HepG2 (cell line): ENCODE data around the gene KAZN. TPM values are rescaled to one million over a fixed set of nuclear protein-coding genes. Genes with fewer than 3 reads are reported as not detected.

ENCODE experiments used
- AGO2 ChIP-seq: fragments of 200-400 bp; formaldehyde crosslinking; optimal IDR thresholded peaks from 2 replicates; pipeline ENCODE3; 2017; ENCODE audit warnings: mild to moderate bottlenecking, low read depth, low read length, moderate library complexity
- CC2D1A ChIP-seq: sonication (generic); formaldehyde crosslinking; IDR thresholded peaks from 2 replicates; pipeline ENCODE4 v1.8.1; 2023; ENCODE audit warnings: mild to moderate bottlenecking, missing genetic modification reagents
- DZIP1 ChIP-seq: sonication (generic); formaldehyde crosslinking; IDR thresholded peaks from 2 replicates; pipeline ENCODE4 v1.5.0; 2020; ENCODE audit warnings: mild to moderate bottlenecking, missing genetic modification reagents
- FOSL1 ChIP-seq: sonication (generic); formaldehyde crosslinking; IDR thresholded peaks from 2 replicates; pipeline ENCODE4 v1.9.0; 2021; ENCODE audit warnings: missing genetic modification reagents, borderline replicate concordance
- HNRNPL ChIP-seq: fragments of 200-400 bp; formaldehyde crosslinking; IDR thresholded peaks from 2 replicates; pipeline ENCODE4 v1.6.1; 2017; ENCODE audit warnings: mild to moderate bottlenecking, low read depth, low read length
- KAT7 ChIP-seq: IDR thresholded peaks from 2 replicates; pipeline ENCODE4 v1.6.1; 2018; ENCODE audit warnings: borderline replicate concordance, missing compliant biosample characterization
- KAT8 ChIP-seq: IDR thresholded peaks from 2 replicates; pipeline ENCODE4 v1.6.1; 2016; ENCODE audit warnings: missing genetic modification reagents, missing compliant biosample characterization
- LRRFIP1 ChIP-seq: sonication (generic); formaldehyde crosslinking; conservative IDR thresholded peaks from 2 replicates; pipeline ENCODE4 v1.4.0; 2020; ENCODE audit warnings: missing genetic modification reagents
- NR0B2 ChIP-seq: sonication (generic); formaldehyde crosslinking; IDR thresholded peaks from 2 replicates; pipeline ENCODE4 v1.4.0; 2020; ENCODE audit warnings: mild to moderate bottlenecking, missing genetic modification reagents
- STAG1 ChIP-seq: sonication (generic); formaldehyde crosslinking; IDR thresholded peaks from 2 replicates; pipeline ENCODE4 v1.4.0; 2020; ENCODE audit warnings: missing genetic modification reagents
- ZFP41 ChIP-seq: sonication (generic); formaldehyde crosslinking; IDR thresholded peaks from 2 replicates; pipeline ENCODE4 v1.4.0; 2020; ENCODE audit warnings: mild to moderate bottlenecking, missing genetic modification reagents, borderline replicate concordance
- ZNF326 ChIP-seq: sonication (generic); formaldehyde crosslinking; IDR thresholded peaks from 2 replicates; pipeline ENCODE4 v1.4.0; 2020; ENCODE audit warnings: missing genetic modification reagents, borderline replicate concordance
- ZNF451 ChIP-seq: sonication (generic); formaldehyde crosslinking; IDR thresholded peaks from 2 replicates; pipeline ENCODE4 v1.5.0; 2020; ENCODE audit warnings: mild to moderate bottlenecking, missing genetic modification reagents
- ZNF550 ChIP-seq: sonication (generic); formaldehyde crosslinking; IDR thresholded peaks from 2 replicates; pipeline ENCODE4 v1.4.0; 2020; ENCODE audit warnings: mild to moderate bottlenecking, missing genetic modification reagents, borderline replicate concordance
- ZNF670 ChIP-seq: sonication (generic); formaldehyde crosslinking; IDR thresholded peaks from 2 replicates; pipeline ENCODE4 v1.8.0; 2022; ENCODE audit warnings: mild to moderate bottlenecking, missing genetic modification reagents, borderline replicate concordance
- polyA plus RNA-seq, 8 experiments: library from polyadenylated mRNA; depleted of rRNA in 3 of 8; stranded (reverse) in 7 of 8; unstranded in 1 of 8; fragments of >200 nt; fragmentation: Illumina TruSeq in 4 of 8; extraction: Trizol in 4 of 8; gene quantifications; 2 replicates each; pipeline versions ENCODE4 v1.2.1 to v1.2.3, GENCODE V29; 2011 to 2016; ENCODE audit warnings: low read depth in 4 of 8, missing spikeins in 1 of 8, mixed read lengths in 1 of 8; ENCODE audit not compliant: insufficient read depth in 1 of 8
- total RNA-seq, 5 experiments: library from RNA; depleted of rRNA; stranded (reverse); fragments of >200 nt; fragmentation: Illumina TruSeq; extraction: Trizol; gene quantifications; 2 replicates each; pipeline ENCODE4 v1.2.3, GENCODE V29; 2016; ENCODE audit warnings: low read depth in 1 of 5
- TF ChIP-seq, protein P1 (sequence below): IDR thresholded peaks from 2 replicates; pipeline ENCODE4 v1.6.1; 2018; ENCODE audit warnings: missing genetic modification reagents
- TF ChIP-seq, protein P2 (sequence below): sonication (generic); formaldehyde crosslinking; conservative IDR thresholded peaks from 2 replicates; pipeline ENCODE4 v1.4.0; 2020; ENCODE audit warnings: mild to moderate bottlenecking, missing genetic modification reagents, moderate library complexity
- TF ChIP-seq, protein P3 (sequence below): sonication (generic); formaldehyde crosslinking; IDR thresholded peaks from 2 replicates; pipeline ENCODE4 v1.4.0; 2020; ENCODE audit warnings: missing genetic modification reagents

Gene KAZN
- total and polyA plus RNA-seq, 2 of the 13 experiments (the other 11 are each of a cell fraction or from before 2014, with no cell fraction given) = 10.4 to 13.5 TPM

DNA sequence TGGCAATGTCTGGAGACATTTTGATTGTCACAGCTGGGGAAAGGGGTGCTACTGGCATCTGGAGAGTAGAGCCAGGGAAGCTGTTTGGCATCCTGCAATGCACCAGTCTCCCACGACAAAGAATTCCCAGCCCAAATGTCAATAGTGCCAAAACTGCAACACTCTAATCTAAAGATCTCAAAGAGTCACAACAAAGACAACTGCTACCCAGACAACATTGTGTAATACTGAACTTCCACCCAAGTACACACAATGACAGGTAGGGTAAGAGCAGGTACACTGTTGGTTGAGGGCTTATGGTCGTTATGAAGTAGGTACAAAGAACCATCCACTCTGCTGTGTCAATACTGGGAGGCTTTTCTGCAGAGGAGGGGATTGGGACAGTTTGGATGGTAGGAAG lies 546.8 kb downstream of the KAZN start (continued):
- TF ChIP-seq DZIP1 (CRISPR knock-in tag) (no peak), ZNF550 (CRISPR knock-in tag) (no peak), ZNF670 (CRISPR knock-in tag) (no peak), STAG1 (CRISPR knock-in tag) (no peak), AGO2 (no peak), ZFP41 (no peak), NR0B2 (CRISPR knock-in tag) (no peak), FOSL1 (CRISPR knock-in tag) (no peak), HNRNPL (no peak), ZNF326 (CRISPR knock-in tag) (no peak), KAT7 (CRISPR knock-in tag) (no peak), LRRFIP1 (CRISPR knock-in tag) (no peak), ZNF451 (CRISPR knock-in tag) (no peak), KAT8 (CRISPR knock-in tag) (no peak), CC2D1A (CRISPR knock-in tag) (no peak)
- TF ChIP-seq, protein P1, sequence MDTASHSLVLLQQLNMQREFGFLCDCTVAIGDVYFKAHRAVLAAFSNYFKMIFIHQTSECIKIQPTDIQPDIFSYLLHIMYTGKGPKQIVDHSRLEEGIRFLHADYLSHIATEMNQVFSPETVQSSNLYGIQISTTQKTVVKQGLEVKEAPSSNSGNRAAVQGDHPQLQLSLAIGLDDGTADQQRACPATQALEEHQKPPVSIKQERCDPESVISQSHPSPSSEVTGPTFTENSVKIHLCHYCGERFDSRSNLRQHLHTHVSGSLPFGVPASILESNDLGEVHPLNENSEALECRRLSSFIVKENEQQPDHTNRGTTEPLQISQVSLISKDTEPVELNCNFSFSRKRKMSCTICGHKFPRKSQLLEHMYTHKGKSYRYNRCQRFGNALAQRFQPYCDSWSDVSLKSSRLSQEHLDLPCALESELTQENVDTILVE (CRISPR knock-in tag) = no peak
- TF ChIP-seq, protein P2, sequence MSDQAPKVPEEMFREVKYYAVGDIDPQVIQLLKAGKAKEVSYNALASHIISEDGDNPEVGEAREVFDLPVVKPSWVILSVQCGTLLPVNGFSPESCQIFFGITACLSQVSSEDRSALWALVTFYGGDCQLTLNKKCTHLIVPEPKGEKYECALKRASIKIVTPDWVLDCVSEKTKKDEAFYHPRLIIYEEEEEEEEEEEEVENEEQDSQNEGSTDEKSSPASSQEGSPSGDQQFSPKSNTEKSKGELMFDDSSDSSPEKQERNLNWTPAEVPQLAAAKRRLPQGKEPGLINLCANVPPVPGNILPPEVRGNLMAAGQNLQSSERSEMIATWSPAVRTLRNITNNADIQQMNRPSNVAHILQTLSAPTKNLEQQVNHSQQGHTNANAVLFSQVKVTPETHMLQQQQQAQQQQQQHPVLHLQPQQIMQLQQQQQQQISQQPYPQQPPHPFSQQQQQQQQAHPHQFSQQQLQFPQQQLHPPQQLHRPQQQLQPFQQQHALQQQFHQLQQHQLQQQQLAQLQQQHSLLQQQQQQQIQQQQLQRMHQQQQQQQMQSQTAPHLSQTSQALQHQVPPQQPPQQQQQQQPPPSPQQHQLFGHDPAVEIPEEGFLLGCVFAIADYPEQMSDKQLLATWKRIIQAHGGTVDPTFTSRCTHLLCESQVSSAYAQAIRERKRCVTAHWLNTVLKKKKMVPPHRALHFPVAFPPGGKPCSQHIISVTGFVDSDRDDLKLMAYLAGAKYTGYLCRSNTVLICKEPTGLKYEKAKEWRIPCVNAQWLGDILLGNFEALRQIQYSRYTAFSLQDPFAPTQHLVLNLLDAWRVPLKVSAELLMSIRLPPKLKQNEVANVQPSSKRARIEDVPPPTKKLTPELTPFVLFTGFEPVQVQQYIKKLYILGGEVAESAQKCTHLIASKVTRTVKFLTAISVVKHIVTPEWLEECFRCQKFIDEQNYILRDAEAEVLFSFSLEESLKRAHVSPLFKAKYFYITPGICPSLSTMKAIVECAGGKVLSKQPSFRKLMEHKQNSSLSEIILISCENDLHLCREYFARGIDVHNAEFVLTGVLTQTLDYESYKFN (CRISPR knock-in tag) = peak; percentile 90
- TF ChIP-seq, protein P3, sequence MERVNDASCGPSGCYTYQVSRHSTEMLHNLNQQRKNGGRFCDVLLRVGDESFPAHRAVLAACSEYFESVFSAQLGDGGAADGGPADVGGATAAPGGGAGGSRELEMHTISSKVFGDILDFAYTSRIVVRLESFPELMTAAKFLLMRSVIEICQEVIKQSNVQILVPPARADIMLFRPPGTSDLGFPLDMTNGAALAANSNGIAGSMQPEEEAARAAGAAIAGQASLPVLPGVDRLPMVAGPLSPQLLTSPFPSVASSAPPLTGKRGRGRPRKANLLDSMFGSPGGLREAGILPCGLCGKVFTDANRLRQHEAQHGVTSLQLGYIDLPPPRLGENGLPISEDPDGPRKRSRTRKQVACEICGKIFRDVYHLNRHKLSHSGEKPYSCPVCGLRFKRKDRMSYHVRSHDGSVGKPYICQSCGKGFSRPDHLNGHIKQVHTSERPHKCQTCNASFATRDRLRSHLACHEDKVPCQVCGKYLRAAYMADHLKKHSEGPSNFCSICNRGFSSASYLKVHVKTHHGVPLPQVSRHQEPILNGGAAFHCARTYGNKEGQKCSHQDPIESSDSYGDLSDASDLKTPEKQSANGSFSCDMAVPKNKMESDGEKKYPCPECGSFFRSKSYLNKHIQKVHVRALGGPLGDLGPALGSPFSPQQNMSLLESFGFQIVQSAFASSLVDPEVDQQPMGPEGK = peak; percentile 76
